CD14-positive monocyte (primary cell): ENCODE measurements around the gene ZNF773. TPM values are rescaled to one million over a fixed set of nuclear protein-coding genes. Genes with fewer than 3 reads are reported as not detected.
"Not testable (repeated sequence)": the region's sequence is repeated elsewhere in the genome, so short reads cannot be mapped to it uniquely, and the experiment has no call there.

Experiments
- DNase-seq, 3 donors: peaks; one replicate each; pipeline ENCODE4 v3.0.0-alpha.2; 2011 to 2022
- H2AFZ ChIP-seq: 2 replicates; pipeline ENCODE4 v1.6.0; 2012; ENCODE audit warnings: mild to moderate bottlenecking, low read depth, low read length, inconsistent platforms; ENCODE audit not compliant: insufficient read depth, poor library complexity, severe bottlenecking
- H3K27ac ChIP-seq, 2 donors: 1 replicate in 1 of 2; 2 replicates in 1 of 2; pipeline ENCODE4 v1.5.1; 2012 to 2013; ENCODE audit warnings: low read length in 2 of 2, control low read depth in 1 of 2, inconsistent platforms in 1 of 2, low read depth in 1 of 2, mild to moderate bottlenecking in 1 of 2
- H3K27me3 ChIP-seq, 2 donors: one replicate each; pipeline versions ENCODE4 v1.6.0 to v1.6.1; 2011 to 2013; ENCODE audit warnings: low read length in 2 of 2; ENCODE audit not compliant: control insufficient read depth in 2 of 2, insufficient read depth in 2 of 2
- H3K36me3 ChIP-seq, 2 donors: replicated peaks in 1 of 2; 1 replicate in 1 of 2; 2 replicates in 1 of 2; pipeline versions ENCODE4 v1.5.1 to v1.6.1; 2012 to 2013; ENCODE audit warnings: low read length in 2 of 2, control low read depth in 1 of 2, inconsistent platforms in 1 of 2, mild to moderate bottlenecking in 1 of 2; ENCODE audit not compliant: insufficient read depth in 2 of 2, control insufficient read depth in 1 of 2
- H3K4me1 ChIP-seq, 2 donors: 1 replicate in 1 of 2; 2 replicates in 1 of 2; pipeline versions ENCODE4 v1.5.1 to v1.6.1; 2012 to 2013; ENCODE audit warnings: low read length in 2 of 2, control low read depth in 1 of 2, inconsistent platforms in 1 of 2, mild to moderate bottlenecking in 1 of 2, moderate library complexity in 1 of 2; ENCODE audit not compliant: insufficient read depth in 2 of 2, control insufficient read depth in 1 of 2
- H3K4me2 ChIP-seq: replicated peaks from 2 replicates; pipeline ENCODE3; 2012; ENCODE audit warnings: low read length, moderate library complexity, mild to moderate bottlenecking; ENCODE audit not compliant: poor library complexity, severe bottlenecking; ENCODE audit errors: extremely low read depth
- H3K4me3 ChIP-seq, 3 experiments: fragments of 200-600 bp in 1 of 3; sonication (generic) in 1 of 3; replicated peaks in 1 of 3; 1 replicate in 2 of 3; 2 replicates in 1 of 3; pipeline ENCODE4 v1.5.1; 2011 to 2013; ENCODE audit warnings: low read length in 3 of 3, mild to moderate bottlenecking in 3 of 3, control low read depth in 2 of 3, low read depth in 2 of 3, inconsistent platforms in 1 of 3, moderate library complexity in 1 of 3
- H3K79me2 ChIP-seq: 2 replicates; pipeline ENCODE4 v1.6.0; 2012; ENCODE audit warnings: mild to moderate bottlenecking, control low read depth, inconsistent platforms, low read length, moderate library complexity; ENCODE audit not compliant: insufficient read depth
- H3K9ac ChIP-seq: 2 replicates; pipeline ENCODE4 v1.6.0; 2017; ENCODE audit warnings: low read length, mild to moderate bottlenecking; ENCODE audit not compliant: insufficient read depth, poor library complexity, severe bottlenecking
- H3K9me3 ChIP-seq, 2 donors: replicated peaks in 1 of 2; 1 replicate in 1 of 2; 2 replicates in 1 of 2; pipeline versions ENCODE4 v1.5.1 to v1.6.1; 2012 to 2013; ENCODE audit warnings: low read length in 2 of 2, control low read depth in 1 of 2; ENCODE audit not compliant: control insufficient read depth in 1 of 2, insufficient read depth in 1 of 2
- H4K20me1 ChIP-seq: 2 replicates; pipeline ENCODE4 v1.6.0; 2012; ENCODE audit warnings: mild to moderate bottlenecking, low read length, control low read depth, moderate library complexity; ENCODE audit not compliant: insufficient read depth
- H3K27ac Mint-ChIP-seq, 7 donors: one replicate each; pipeline ENCODE4 v1.8.0; 2020; ENCODE audit warnings: mild to moderate bottlenecking in 7 of 7, mixed read lengths in 7 of 7, moderate library complexity in 6 of 7, inconsistent platforms in 2 of 7
- H3K27me3 Mint-ChIP-seq, 3 donors: one replicate each; pipeline ENCODE4 v1.8.0; 2021 to 2022; ENCODE audit warnings: low read depth in 3 of 3, mild to moderate bottlenecking in 3 of 3, mixed read lengths in 3 of 3, moderate library complexity in 3 of 3, inconsistent platforms in 1 of 3
- H3K36me3 Mint-ChIP-seq, 2 donors: one replicate each; pipeline ENCODE4 v1.8.0; 2020; ENCODE audit warnings: mixed read lengths in 2 of 2, inconsistent platforms in 1 of 2, mild to moderate bottlenecking in 1 of 2
- H3K4me1 Mint-ChIP-seq: one replicate; pipeline ENCODE4 v1.8.0; 2020; ENCODE audit warnings: mild to moderate bottlenecking, mixed read lengths
- H3K4me3 Mint-ChIP-seq, 2 donors: one replicate each; pipeline ENCODE4 v1.8.0; 2020; ENCODE audit warnings: mild to moderate bottlenecking in 2 of 2, mixed read lengths in 2 of 2, moderate library complexity in 1 of 2
- H3K9me3 Mint-ChIP-seq, 7 donors: one replicate each; pipeline ENCODE4 v1.8.0; 2020 to 2022; ENCODE audit warnings: mixed read lengths in 7 of 7, mild to moderate bottlenecking in 6 of 7, moderate library complexity in 6 of 7, inconsistent platforms in 2 of 7
- CTCF ChIP-seq: fragments of 200-600 bp; IDR thresholded peaks from one replicate; pipeline ENCODE4 v1.8.0; 2022; ENCODE audit warnings: antibody characterized with exemption, mild to moderate bottlenecking
- WGBS: methylation state at CpG from one replicate; pipeline ENCODE4 v1.1.5; 2013; ENCODE audit warnings: missing lambda C conversion rate; ENCODE audit not compliant: insufficient coverage; 5-methylcytosine and 5-hydroxymethylcytosine counted together
- intact Hi-C, 2 donors: fragments of 100-400 bp; cut with micrococcal nuclease; formaldehyde crosslinking; loops; one replicate each; pipeline versions ENCODE4 v1.15.0 to v1.15.1; 2023
- polyA plus RNA-seq, 3 donors: library from polyadenylated mRNA; depleted of rRNA in 1 of 3; unstranded in 2 of 3; stranded (reverse) in 1 of 3; fragments of 300-500 nt in 2 of 3; fragments of >200 nt in 1 of 3; fragmentation: Illumina TruSeq in 2 of 3; gene quantifications; 1 replicate in 2 of 3; 2 replicates in 1 of 3; pipeline ENCODE4 v1.2.3, GENCODE V29; 2012 to 2021

Gene ZNF773
- polyA plus RNA-seq, 3 donors: 0.87 to 1.6 (median 0.92) TPM

DNA sequence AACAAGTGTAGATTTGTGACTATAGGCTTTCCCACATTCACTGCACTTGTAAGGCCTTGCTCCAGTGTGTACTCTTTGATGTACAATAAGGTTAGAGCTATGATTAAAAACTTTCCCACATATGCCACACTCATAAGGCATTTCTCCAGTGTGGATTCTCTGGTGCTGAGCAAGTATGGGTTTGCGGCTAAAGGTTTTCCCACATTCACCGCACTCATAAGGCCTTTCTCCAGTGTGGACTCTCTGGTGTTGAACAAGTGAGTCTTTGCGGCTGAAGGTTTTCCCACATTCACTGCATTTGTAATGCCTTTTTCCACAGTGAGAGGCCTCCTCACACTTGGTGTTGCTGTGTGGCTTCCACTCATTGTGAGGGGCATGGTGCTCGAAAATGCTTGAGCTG, 26.1 kb upstream of the ZNF773 start:
- H3K27me3 Mint-ChIP-seq: peaks cover 0 to 2% (median 0%) of the 10 kb centered on the region in 3 donors
- no peak overlapping the region for H3K4me2 ChIP-seq
- no peak overlapping the region for H3K4me3 Mint-ChIP-seq
- no peak for TF ChIP-seq CTCF
- peaks cover 63 to 100% (median 95%) of the 10 kb centered on the region in 7 donors for H3K9me3 Mint-ChIP-seq
- H3K4me1 ChIP-seq: peaks cover 12 to 15% of the 10 kb centered on the region in 2 donors
- H3K27ac Mint-ChIP-seq: no peak overlapping the region
- H3K27me3 ChIP-seq: no peaks in the 10 kb centered on the region
- H4K20me1 ChIP-seq: no peaks in the 10 kb centered on the region
- H3K27ac ChIP-seq: no peak overlapping the region
- peaks cover 19 to 45% of the 10 kb centered on the region in 2 donors for H3K36me3 ChIP-seq
- H3K4me3 ChIP-seq: peak overlapping the region in 1 of 3 experiments; percentile 87
- H3K9ac ChIP-seq: no peak overlapping the region
- no peak for DNase-seq
- intact Hi-C loops: no loop called here
- no peak overlapping the region for H2AFZ ChIP-seq
- 96% methylated on average over 3 of the region's 4 CpGs for WGBS
- H3K9me3 ChIP-seq: peaks cover 59 to 95% of the 10 kb centered on the region in 2 donors
- peaks cover 13% of the 10 kb centered on the region for H3K4me1 Mint-ChIP-seq
- H3K79me2 ChIP-seq: no peaks in the 10 kb centered on the region
- peaks cover 32 to 54% of the 10 kb centered on the region in 2 donors for H3K36me3 Mint-ChIP-seq

DNA sequence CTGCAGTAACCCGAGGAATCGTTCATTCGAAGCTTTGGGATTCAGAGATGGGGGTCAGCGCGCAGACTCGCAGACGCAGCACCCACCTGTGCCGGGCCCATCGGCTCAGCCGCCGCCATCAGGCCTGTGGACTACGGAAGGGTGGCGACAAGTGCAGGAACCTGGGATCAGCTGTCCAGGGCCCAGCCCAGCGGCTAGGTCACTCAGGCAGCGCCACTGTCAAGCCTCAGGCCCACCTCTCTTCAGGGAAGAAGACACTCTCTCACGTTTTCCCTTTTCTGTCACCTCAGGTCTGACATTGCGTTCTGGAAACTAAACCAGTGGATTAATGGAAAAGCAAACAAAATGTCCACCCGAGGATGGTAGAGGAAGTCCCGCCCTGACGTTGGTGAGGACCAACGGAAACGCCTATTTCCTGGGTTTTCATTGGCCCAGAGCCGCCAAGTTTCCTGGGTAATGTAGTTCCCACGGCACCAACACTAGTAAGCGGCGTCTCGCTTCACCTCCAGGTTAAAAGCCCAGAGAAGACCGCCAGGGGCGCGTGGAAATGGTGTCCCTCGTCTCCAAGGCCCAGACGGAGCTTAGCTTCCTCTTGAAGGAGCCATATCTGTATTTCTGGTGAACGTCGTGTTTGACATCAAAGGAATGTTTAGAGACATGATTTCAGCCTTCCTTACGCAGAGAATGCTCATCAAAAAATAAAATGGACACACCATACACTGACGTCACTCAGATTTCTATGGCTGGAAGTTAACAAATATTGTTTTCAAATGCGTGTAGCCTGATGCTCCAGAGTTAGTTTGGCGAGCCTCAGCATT, 22.3 kb upstream of the ZNF773 start, which contains the start of gene ZNF772:
ZNF772 (minus strand) TSS at position 376 of the 818 bp plus-strand sequence; CDS start at position 119, 257 bp downstream.
- Mint-ChIP-seq H3K9me3 (peaks cover 50 to 92% (median 83%) of the 10 kb centered on the region in 7 donors), H3K36me3 (peaks cover 30 to 40% of the 10 kb centered on the region in 2 donors), H3K4me1 (peaks cover 13% of the 10 kb centered on the region), H3K27me3 (peaks cover 0 to 2% (median 0%) of the 10 kb centered on the region in 3 donors), H3K27ac (peak within 1 kb of the TSS; percentile 67 to 92 (median 88)), H3K4me3 (peak within 1 kb of the TSS; percentile 79 to 92)
- H3K36me3 ChIP-seq: peaks cover 19 to 40% of the 10 kb centered on the region in 2 donors
- H3K9ac ChIP-seq: peak within 1 kb of the TSS; percentile 73
- TF ChIP-seq CTCF: peak; percentile 73
- no peaks in the 10 kb centered on the region for H3K27me3 ChIP-seq
- H3K4me1 ChIP-seq: peaks cover 12 to 15% of the 10 kb centered on the region in 2 donors
- H3K4me2 ChIP-seq: peak within 1 kb of the TSS; percentile 74
- H2AFZ ChIP-seq: peak within 1 kb of the TSS; percentile 98
- 7% methylated on average over 29 of the region's 38 CpGs for WGBS
- peaks cover 64 to 83% of the 10 kb centered on the region in 2 donors for H3K9me3 ChIP-seq
- DNase-seq: peak; percentile 90 to 95 (median 93)
- intact Hi-C loops: loop anchor here in 1 of 2 donors (1.0 to 5.0 kb wide), 4 partner anchors 40 to 203 kb away; partner anchors contain the start of genes ZNF17, ZNF416, ZNF551 and ZNF749
- H3K79me2 ChIP-seq: no peaks in the 10 kb centered on the region
- peak within 1 kb of the TSS; percentile 51 to 91 for H3K27ac ChIP-seq
- H3K4me3 ChIP-seq: peak within 1 kb of the TSS; percentile 82 to 95 (median 87)
- H4K20me1 ChIP-seq: no peaks in the 10 kb centered on the region

DNA sequence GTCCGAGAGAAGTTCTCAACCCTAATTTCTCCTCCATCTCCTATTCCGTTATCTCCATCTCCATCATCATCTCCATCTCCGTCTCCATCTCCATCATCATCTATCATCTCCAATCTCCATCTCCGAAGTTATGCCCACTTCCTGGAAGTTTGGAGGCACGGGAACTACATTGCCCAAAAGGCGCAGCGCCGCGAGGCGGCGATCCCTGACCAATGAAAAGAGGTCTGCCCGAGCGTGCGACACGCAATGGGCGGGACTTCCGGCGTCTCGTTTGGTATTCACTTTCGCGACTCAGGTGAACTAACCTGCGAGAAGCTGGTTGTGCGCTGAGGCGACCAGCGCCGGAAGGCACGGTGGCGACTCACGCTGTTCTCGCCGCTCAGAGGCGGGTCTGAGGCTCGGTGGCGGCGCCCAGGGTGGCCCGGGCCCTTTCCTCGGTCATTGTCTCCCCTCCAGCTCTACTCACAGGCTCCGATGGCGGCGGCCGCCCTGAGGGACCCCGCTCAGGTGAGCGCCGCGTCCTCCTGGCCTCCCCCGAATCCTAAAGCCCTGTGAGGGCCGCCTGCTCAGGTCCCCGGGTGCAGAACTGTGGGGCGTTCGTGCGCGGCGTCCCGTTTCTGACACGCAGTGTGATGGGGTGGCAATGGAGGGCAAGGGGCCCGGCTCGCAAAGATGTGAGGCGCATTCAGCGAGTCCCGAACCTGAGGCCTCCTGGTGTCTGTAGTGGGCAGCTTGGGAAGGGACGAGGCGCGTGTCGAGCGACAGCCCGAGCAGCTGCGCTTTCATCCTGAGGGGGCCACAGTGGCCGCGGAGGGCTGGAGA, 12.1 kb upstream of the ZNF773 start, which contains the start of gene ZNF419:
ZNF419 (plus strand) TSS at position 274 of the 822 bp plus-strand sequence; CDS start at position 475, 201 bp downstream.
- peak within 1 kb of the TSS; percentile 78 to 97 (median 92) for H3K4me3 ChIP-seq
- intact Hi-C loops: loop anchor here in 1 of 2 donors (10.0 kb wide), 1 partner anchor 53 kb away; the partner anchor contains the start of gene ZNF749
- H2AFZ ChIP-seq: peak within 1 kb of the TSS; percentile 95
- peak within 1 kb of the TSS; percentile 76 for H3K4me2 ChIP-seq
- 0% methylated on average over 35 of the region's 69 CpGs for WGBS
- H3K27ac ChIP-seq: peak within 1 kb of the TSS in 1 of 2 donors; percentile 89
- peak; percentile 73 to 85 (median 78) for DNase-seq
- peak within 1 kb of the TSS; percentile 87 for H3K9ac ChIP-seq
- H3K4me1 Mint-ChIP-seq: peaks cover 11% of the 10 kb centered on the region
- H3K36me3 ChIP-seq: peaks cover 10 to 25% of the 10 kb centered on the region in 2 donors
- peaks cover 26 to 29% of the 10 kb centered on the region in 2 donors for H3K36me3 Mint-ChIP-seq
- not testable (repeated sequence) for H3K27me3 Mint-ChIP-seq, H3K79me2 ChIP-seq, H3K4me1 ChIP-seq, H4K20me1 ChIP-seq, H3K27me3 ChIP-seq
- H3K9me3 ChIP-seq: peaks cover 32 to 39% of the 10 kb centered on the region in 2 donors
- peak within 1 kb of the TSS in 4 of 7 donors; percentile 22 to 70 (median 50) for H3K27ac Mint-ChIP-seq
- H3K4me3 Mint-ChIP-seq: peak within 1 kb of the TSS; percentile 77 to 83
- peaks cover 40 to 62% (median 50%) of the 10 kb centered on the region in 7 donors for H3K9me3 Mint-ChIP-seq
